ENCODE results near the gene LCOR.
A peak's percentile ranks its signal among the peaks of the same experiment; 100 is the strongest.

The LCOR gene

GRCh38 chr10:97013983-97014382 is 181.9 kb downstream of the LCOR start:
- Histone ChIP-seq H3K4me3 (IDR thresholded peaks at IDR 0.05; ENCODE audit: insufficient read depth, low read depth, low read length) (no peak overlapping the region), H3K79me2 (ENCODE audit: insufficient read depth, low read depth) (no peaks in the 10 kb centered on the region), H4K20me1 (ENCODE audit: insufficient read depth) (no peaks in the 10 kb centered on the region), H3K27me3 (ENCODE audit: insufficient read depth, low read depth) (no peaks in the 10 kb centered on the region), H3K27ac (no peak overlapping the region), H3K9ac (no peak overlapping the region), H3K36me3 (ENCODE audit: insufficient read depth) (no peaks in the 10 kb centered on the region), H3K4me2 (no peak overlapping the region), H2AFZ (ENCODE audit: low read depth) (no peak overlapping the region), H3K4me1 (ENCODE audit: low read depth, poor library complexity, severe bottlenecking) (peaks cover 15% of the 10 kb centered on the region)
- TF ChIP-seq CTCF (conservative IDR thresholded peaks at IDR 0.05; ENCODE audit: low read depth, low read length): no peak

DNA sequence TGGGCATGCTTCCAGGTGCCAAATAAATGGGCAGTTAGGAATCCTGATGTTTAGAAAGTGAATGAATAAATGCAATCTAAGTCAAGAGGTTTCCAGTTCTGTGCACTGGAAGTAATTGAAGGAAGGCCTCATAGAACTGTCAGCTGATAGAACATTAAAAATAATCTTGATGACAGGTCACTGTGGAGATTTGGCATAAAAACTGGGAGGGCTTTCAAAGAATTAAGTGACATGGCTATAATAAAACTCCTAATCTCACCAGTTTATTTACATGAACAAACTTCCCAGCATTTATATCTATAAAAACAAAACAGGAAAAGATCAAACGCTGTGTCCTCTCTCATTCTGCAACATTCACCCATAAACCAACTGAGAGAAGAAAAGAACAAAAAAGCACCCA is 183.1 kb downstream of the LCOR start:
- TF ChIP-seq CTCF (conservative IDR thresholded peaks at IDR 0.05; ENCODE audit: low read depth, low read length): no peak
- H3K27ac ChIP-seq: no peak overlapping the region
- peaks cover 15% of the 10 kb centered on the region for H3K4me1 ChIP-seq (ENCODE audit: low read depth, poor library complexity, severe bottlenecking)
- H3K36me3 ChIP-seq (ENCODE audit: insufficient read depth): no peaks in the 10 kb centered on the region
- H3K4me3 ChIP-seq (IDR thresholded peaks at IDR 0.05; ENCODE audit: insufficient read depth, low read depth, low read length): no peak overlapping the region
- H3K9ac ChIP-seq: no peak overlapping the region
- H4K20me1 ChIP-seq (ENCODE audit: insufficient read depth): no peaks in the 10 kb centered on the region
- H2AFZ ChIP-seq (ENCODE audit: low read depth): no peak overlapping the region
- H3K4me2 ChIP-seq: no peak overlapping the region
- no peaks in the 10 kb centered on the region for H3K79me2 ChIP-seq (ENCODE audit: insufficient read depth, low read depth)
- H3K27me3 ChIP-seq (ENCODE audit: insufficient read depth, low read depth): no peaks in the 10 kb centered on the region

GRCh38 chr10:97016728-97017473 is 184.8 kb downstream of the LCOR start:
- Histone ChIP-seq H3K9ac (no peak overlapping the region), H3K4me3 (IDR thresholded peaks at IDR 0.05; ENCODE audit: insufficient read depth, low read depth, low read length) (no peak overlapping the region), H3K36me3 (ENCODE audit: insufficient read depth) (no peaks in the 10 kb centered on the region), H2AFZ (ENCODE audit: low read depth) (no peak overlapping the region), H4K20me1 (ENCODE audit: insufficient read depth) (no peaks in the 10 kb centered on the region), H3K4me1 (ENCODE audit: low read depth, poor library complexity, severe bottlenecking) (peaks cover 15% of the 10 kb centered on the region), H3K27ac (no peak overlapping the region), H3K27me3 (ENCODE audit: insufficient read depth, low read depth) (no peaks in the 10 kb centered on the region), H3K79me2 (ENCODE audit: insufficient read depth, low read depth) (no peaks in the 10 kb centered on the region), H3K4me2 (peak overlapping the region; percentile 23)
- no peak for TF ChIP-seq CTCF (conservative IDR thresholded peaks at IDR 0.05; ENCODE audit: low read depth, low read length)

GRCh38 chr10:97017474-97017903 is 185.4 kb downstream of the LCOR start:
- no peaks in the 10 kb centered on the region for H3K27me3 ChIP-seq (ENCODE audit: insufficient read depth, low read depth)
- no peak overlapping the region for H2AFZ ChIP-seq (ENCODE audit: low read depth)
- no peak overlapping the region for H3K9ac ChIP-seq
- peaks cover 15% of the 10 kb centered on the region for H3K4me1 ChIP-seq (ENCODE audit: low read depth, poor library complexity, severe bottlenecking)
- H3K4me3 ChIP-seq (IDR thresholded peaks at IDR 0.05; ENCODE audit: insufficient read depth, low read depth, low read length): no peak overlapping the region
- H3K79me2 ChIP-seq (ENCODE audit: insufficient read depth, low read depth): no peaks in the 10 kb centered on the region
- TF ChIP-seq CTCF (conservative IDR thresholded peaks at IDR 0.05; ENCODE audit: low read depth, low read length): no peak
- no peak overlapping the region for H3K27ac ChIP-seq
- H4K20me1 ChIP-seq (ENCODE audit: insufficient read depth): no peaks in the 10 kb centered on the region
- H3K36me3 ChIP-seq (ENCODE audit: insufficient read depth): no peaks in the 10 kb centered on the region
- H3K4me2 ChIP-seq: no peak overlapping the region
